SH-SY5Y (cell line): ENCODE results near the gene SYCP3.

Experiments used
- GATA2 ChIP-seq: IDR thresholded peaks from 2 replicates; pipeline ENCODE4 v1.6.1; 2011; ENCODE audit warnings: mild to moderate bottlenecking, low read depth, low read length
- GATA3 ChIP-seq: IDR thresholded peaks from 2 replicates; pipeline ENCODE4 v1.6.1; 2011; ENCODE audit warnings: low read depth, mild to moderate bottlenecking, low read length, moderate library complexity

GRCh38 chr12:101706403-101706802 lies 32.9 kb downstream of the SYCP3 start:
- TF ChIP-seq GATA3 (no peak), GATA2 (no peak)
